IPS-18a (cell line): Measurements from ENCODE around the gene NUDT4.
"Not testable (repeated sequence)": the region's sequence is repeated elsewhere in the genome, so short reads cannot be mapped to it uniquely, and the experiment has no call there.

ENCODE experiments used
- H3K27ac ChIP-seq: one replicate; pipeline ENCODE4 v1.5.1; 2013; ENCODE audit warnings: low read length
- H3K27me3 ChIP-seq: one replicate; pipeline ENCODE4 v1.6.1; 2013; ENCODE audit warnings: mild to moderate bottlenecking, low read length; ENCODE audit not compliant: control insufficient read depth, insufficient read depth
- H3K36me3 ChIP-seq: one replicate; pipeline ENCODE4 v1.6.1; 2013; ENCODE audit warnings: low read depth, low read length; ENCODE audit not compliant: control insufficient read depth
- H3K4me1 ChIP-seq: one replicate; pipeline ENCODE4 v1.6.1; 2013; ENCODE audit warnings: low read depth, low read length; ENCODE audit not compliant: control insufficient read depth
- H3K4me3 ChIP-seq: one replicate; pipeline ENCODE4 v1.5.1; 2013; ENCODE audit warnings: low read length
- H3K9ac ChIP-seq: one replicate; pipeline ENCODE4 v1.6.1; 2013; ENCODE audit warnings: mild to moderate bottlenecking, low read length, moderate library complexity
- H3K9me3 ChIP-seq: one replicate; pipeline ENCODE4 v1.6.1; 2013; ENCODE audit warnings: low read depth, low read length; ENCODE audit not compliant: control insufficient read depth

NUDT4 gene

DNA sequence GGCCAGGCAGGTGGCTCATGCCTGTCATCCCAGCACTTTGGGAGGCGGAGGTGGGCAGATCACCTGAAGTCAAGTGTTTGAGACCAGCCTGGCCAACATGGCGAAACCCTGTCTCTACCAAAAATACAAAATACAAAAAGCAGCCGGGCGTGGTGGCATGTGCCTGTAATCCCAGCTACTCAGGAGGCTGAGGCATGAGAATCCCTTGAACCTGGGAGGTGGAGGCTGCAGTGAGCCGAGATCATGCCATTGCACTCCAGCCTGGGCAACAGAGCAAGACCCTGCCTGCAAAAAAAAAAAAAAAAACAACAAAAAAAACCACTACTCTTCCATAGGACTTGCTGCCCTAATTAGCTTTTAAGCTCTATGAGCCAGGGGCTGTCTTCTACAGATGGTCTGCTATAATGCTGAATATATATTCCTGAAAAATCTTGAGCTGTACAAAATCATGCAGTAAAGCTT is 4.3 kb downstream of the NUDT4 start:
- H3K27ac ChIP-seq, H3K27me3 ChIP-seq, H3K36me3 ChIP-seq, H3K9me3 ChIP-seq, H3K4me3 ChIP-seq, H3K9ac ChIP-seq: not testable (repeated sequence)
- peaks cover 21% of the 10 kb centered on the region for H3K4me1 ChIP-seq

DNA sequence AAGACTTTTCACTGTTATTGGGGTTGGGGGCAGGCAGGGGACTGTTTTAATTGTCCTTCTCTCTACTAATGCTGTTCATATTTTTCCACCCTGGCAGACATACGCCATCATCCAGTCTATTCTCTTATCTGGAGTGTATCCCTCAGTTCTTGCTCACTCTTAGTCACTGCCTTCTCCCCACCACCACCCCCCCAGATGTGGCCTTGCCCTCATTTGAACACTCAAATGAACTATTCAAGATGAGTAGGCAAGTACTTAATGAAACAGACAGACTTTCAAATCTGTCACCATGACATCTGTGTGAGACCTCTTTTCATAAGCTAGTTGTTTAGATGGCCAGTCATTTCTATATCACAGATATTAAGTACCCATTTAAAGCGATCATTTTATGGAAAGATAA is 10.1 kb downstream of the NUDT4 start:
- Histone ChIP-seq H3K36me3 (no peaks in the 10 kb centered on the region), H3K27me3 (no peaks in the 10 kb centered on the region), H3K4me3 (no peak overlapping the region)

DNA sequence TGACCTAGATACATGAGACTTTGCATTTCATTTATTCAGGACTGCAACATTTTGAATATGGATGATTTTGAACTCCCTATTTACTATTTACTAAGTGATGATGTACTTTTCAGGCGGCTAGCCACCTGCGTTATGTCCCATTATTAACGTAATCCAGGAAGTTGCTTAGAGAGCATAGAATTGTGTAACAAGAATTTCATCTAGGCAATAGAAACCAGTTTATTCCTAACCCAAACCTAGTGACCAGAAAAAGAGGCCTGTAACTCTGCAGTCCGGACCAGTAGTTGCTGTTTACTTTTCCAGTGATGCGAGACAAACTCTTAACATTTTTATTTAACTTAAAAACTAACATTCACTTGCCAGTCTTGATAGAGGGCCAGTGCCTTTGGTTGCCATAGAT is 12.3 kb downstream of the NUDT4 start:
- Histone ChIP-seq H3K27ac (no peak overlapping the region), H3K4me1 (no peaks in the 10 kb centered on the region), H3K9me3 (no peaks in the 10 kb centered on the region), H3K4me3 (no peak overlapping the region), H3K9ac (no peak overlapping the region), H3K36me3 (no peaks in the 10 kb centered on the region), H3K27me3 (no peaks in the 10 kb centered on the region)

More for the DNA sequence above, 10.1 kb downstream of the NUDT4 start:
- Histone ChIP-seq H3K9ac (no peak overlapping the region), H3K4me1 (no peaks in the 10 kb centered on the region), H3K27ac (no peak overlapping the region), H3K9me3 (no peaks in the 10 kb centered on the region)

DNA sequence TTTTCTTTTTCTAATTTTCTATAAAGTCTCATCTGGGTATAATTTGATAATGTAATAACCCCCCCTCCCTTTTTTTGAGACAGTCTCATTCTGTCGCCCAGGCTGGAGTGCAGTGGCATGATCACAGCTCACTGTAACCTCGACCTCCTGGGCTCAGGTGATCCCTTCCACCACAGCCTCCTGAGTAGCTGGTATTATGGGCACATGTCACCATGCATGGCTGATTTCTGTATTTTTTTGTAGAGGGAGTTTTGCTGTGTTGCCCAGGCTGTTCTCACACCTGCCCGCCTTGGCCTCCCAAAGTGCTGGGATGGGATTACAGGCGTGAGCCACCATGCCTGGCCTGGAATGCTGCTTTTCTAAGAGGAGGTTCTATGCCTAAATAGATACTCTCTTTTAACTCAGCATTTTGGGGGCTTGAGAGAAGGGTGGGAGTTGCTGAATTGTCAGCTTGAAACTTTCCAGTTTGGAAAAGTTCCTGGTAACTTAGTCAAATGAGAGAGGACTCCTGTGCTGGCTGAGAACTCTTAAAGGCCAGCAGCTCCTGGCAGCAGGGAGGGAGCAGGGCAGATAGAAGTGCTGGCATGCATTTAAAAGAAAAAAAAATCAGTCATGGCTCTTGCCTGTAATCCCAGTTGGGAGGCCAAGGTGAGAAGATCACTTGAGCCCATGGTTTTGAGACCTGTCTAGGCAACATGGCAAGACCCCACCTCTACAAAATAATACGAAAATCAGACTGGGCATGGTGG is 13.0 kb downstream of the NUDT4 start:
- no peak overlapping the region for H3K27ac ChIP-seq
- no peaks in the 10 kb centered on the region for H3K4me1 ChIP-seq
- H3K27me3 ChIP-seq: no peaks in the 10 kb centered on the region
- peaks cover under 1% of the 10 kb centered on the region for H3K36me3 ChIP-seq
- H3K9ac ChIP-seq: no peak overlapping the region
- no peak overlapping the region for H3K4me3 ChIP-seq
- H3K9me3 ChIP-seq: no peaks in the 10 kb centered on the region

DNA sequence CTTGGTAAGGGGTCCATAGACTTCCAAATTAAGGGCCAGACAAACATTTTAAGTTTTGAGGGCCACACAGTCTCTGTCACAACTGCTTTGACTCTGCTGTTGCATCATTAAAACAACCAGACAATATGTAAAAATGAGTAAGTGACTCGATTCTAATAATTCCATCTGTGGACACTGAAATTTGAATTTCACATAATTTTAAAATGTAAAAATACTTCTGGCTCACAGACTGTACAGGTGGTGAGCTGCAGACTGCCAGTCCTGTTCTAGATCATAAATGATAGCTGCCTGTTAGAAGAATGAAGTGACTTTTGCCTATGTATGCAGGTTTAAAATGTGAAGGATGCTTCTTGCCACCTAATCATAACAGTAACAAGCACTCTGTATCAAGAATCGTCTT is 15.7 kb downstream of the NUDT4 start:
- H3K27me3 ChIP-seq: no peaks in the 10 kb centered on the region
- H3K27ac ChIP-seq: no peak overlapping the region
- no peaks in the 10 kb centered on the region for H3K9me3 ChIP-seq
- no peak overlapping the region for H3K9ac ChIP-seq
- H3K4me3 ChIP-seq: no peak overlapping the region
- H3K36me3 ChIP-seq: peaks cover 13% of the 10 kb centered on the region
- H3K4me1 ChIP-seq: no peaks in the 10 kb centered on the region

DNA sequence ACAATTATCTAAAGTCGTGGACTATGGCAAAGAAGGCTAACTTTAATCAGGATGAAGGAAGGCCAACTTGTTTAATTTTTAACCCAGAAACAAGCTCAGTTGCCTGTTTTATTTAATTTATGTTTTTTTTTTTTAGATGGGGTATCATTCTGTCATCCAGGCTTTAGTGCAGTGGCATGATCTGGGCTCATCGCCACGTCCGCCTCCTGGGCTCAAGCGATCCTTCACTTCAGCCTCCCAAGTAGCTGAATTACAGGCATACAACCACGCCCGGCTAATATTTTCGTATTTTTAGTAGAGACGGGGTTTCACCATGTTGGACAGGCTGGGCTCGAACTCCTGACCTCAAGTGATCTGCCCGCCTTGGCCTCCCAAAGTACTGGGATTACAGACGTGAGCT is 19.7 kb downstream of the NUDT4 start:
- no peaks in the 10 kb centered on the region for H3K27me3 ChIP-seq
- no peak overlapping the region for H3K27ac ChIP-seq
- H3K9ac ChIP-seq: no peak overlapping the region
- H3K36me3 ChIP-seq: peaks cover 18% of the 10 kb centered on the region
- H3K4me3 ChIP-seq: no peak overlapping the region
- no peaks in the 10 kb centered on the region for H3K4me1 ChIP-seq
- no peaks in the 10 kb centered on the region for H3K9me3 ChIP-seq

DNA sequence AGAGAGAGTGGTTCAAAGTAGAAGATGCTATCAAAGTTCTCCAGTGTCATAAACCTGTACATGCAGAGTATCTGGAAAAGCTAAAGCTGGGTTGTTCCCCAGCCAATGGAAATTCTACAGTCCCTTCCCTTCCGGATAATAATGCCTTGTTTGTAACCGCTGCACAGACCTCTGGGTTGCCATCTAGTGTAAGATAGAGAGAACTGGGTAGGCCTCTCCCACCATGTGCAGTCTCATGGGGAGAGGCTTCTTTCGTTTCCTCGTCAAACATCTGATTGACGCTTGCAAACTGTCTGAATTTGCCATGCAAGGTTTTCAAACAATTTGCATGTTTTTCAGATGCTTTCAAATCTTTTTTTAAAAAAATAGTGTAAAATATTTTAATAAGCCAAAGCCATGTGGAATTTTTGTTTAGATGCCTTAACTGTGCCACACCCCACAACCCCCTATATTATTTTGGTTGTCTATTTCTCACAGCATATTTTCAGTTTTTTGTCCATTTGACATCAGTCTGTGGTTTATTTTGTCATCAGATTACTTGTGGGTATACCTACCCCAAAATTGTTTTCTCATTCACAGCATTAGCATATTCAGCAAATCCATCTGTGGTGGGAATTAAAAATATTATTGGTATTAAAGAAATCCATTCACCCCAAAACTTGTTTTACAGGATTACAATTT is 21.6 kb downstream of the NUDT4 start:
- not testable (repeated sequence) for H3K4me1 ChIP-seq, H3K4me3 ChIP-seq, H3K9me3 ChIP-seq, H3K27me3 ChIP-seq, H3K9ac ChIP-seq, H3K27ac ChIP-seq
- H3K36me3 ChIP-seq: peaks cover 18% of the 10 kb centered on the region

DNA sequence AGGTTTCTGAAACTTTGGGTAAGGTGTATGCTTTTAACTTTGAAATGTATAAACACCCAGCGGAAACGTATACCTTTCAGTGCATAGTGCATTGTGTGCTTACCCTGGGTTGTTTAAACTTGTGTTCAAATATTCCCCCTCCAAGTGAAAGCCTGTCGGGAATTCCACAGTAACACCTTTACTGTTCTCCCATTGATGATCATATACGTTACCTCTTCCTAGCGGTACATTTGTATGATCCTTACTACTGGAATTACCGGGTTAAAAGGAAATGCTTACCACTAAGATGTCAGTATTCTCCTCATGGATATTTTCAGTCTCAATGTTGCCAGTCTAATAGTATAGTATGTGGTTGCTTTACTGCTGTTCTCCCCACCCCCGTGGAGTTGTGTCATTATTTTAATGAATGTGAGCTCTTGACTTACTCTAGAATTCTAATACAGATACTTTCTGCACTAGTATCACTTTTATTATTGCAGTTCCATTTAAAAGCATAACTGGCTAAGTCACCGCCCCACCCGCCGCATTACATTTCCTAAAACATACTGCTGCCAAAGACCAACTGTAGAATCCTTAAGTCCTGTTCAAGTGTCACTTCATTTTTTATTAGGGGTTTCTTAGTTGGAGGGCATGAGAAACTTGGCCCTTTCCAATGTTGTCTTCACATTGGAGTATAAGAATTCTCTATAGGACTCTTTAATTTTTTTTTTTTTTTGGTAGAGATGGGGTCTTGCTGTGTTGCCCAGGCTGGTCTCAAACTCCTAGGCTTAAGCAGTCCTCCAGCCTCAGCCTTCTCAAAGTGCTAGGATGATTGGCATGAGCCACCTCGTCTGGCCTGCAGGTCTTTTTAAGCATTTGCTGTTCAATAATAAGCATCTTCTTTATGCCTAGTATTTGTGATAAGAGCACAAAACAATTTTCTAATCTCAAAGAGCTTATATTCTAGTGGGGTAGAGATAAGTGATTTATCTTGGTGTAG is 24.9 kb downstream of the NUDT4 start:
- H3K27me3 ChIP-seq: no peaks in the 10 kb centered on the region
- H3K27ac ChIP-seq: no peak overlapping the region
- peaks cover 1% of the 10 kb centered on the region for H3K4me1 ChIP-seq
- no peaks in the 10 kb centered on the region for H3K9me3 ChIP-seq
- H3K36me3 ChIP-seq: peaks cover 13% of the 10 kb centered on the region
- H3K9ac ChIP-seq: no peak overlapping the region
- H3K4me3 ChIP-seq: no peak overlapping the region

DNA sequence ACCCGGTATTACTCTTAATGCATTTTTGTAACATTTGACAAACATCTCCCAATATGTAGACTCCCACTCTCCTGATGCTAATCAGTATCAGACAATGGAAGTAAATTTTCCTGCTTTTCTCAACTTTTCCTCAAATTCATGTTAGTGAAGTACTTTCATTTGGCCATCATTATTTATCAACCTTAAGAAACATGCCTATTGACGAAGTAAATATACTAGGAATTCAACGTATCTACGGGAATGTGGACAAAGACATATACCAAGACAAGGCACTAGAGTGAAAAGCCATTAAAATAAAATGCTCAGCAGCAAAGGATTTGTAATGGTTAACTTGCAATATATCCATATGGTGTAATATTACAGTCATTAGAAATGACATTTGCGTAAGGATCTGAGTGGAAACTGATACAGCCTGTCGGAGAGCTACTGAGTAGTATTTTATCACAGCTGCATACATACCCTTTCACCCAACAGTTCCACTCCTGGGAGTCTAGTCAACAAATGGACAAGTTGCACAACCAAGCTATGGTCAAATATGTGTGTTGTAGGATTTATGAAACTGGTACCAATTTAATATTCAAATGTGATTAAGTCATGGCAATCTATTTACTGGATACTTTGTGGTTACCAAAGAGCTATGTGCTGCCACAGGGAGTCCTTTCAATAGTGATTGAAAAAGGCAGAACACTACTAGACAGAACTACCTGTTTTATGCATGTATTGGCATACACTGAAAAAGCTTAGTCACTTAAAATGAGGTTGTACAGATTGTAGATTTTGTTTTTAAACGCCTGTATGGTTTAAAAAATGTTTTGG is 26.5 kb downstream of the NUDT4 start:
- no peak overlapping the region for H3K9ac ChIP-seq
- peaks cover 18% of the 10 kb centered on the region for H3K36me3 ChIP-seq
- H3K27ac ChIP-seq: no peak overlapping the region
- no peak overlapping the region for H3K4me3 ChIP-seq
- H3K4me1 ChIP-seq: peaks cover 4% of the 10 kb centered on the region
- no peaks in the 10 kb centered on the region for H3K9me3 ChIP-seq
- H3K27me3 ChIP-seq: no peaks in the 10 kb centered on the region

DNA sequence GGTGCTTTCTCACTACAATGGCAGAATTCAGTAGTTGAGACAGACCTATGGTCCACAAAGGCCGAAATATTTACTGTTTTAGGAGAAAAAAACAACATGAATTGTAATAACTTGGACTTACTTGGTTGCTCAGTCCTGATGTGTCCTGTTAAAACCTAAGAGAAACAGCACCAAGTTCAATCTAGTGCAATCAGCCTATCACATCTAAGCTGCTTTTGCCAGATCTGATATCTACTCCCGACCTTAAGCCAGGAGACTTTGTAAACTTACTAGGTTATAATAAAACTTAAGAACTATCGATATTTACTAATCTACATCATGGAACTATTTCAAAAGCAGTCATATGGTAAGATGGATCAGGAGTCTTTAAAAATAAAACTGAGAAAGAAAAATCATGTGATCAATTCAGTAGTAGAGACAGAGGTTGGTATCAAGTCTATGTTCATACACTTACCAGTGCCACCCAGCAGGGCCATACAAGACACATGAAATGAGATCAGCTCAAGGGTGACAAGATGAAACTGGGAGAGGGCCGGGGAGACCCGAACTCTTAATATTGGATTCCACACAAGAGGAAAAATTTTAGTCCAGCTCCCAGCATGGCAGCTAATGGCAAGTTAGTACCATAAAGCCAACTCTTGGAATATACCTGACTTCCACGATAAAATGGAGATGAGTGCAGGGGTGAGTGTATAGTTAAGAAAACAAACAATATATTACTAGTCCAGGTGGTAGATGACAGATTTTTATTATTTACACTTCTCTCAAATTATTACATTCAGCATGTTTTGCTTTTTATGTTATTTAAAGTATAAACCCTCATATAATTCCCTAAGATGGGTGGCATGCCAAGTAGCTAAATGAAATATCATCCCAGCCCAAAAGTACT is 27.5 kb downstream of the NUDT4 start:
- Histone ChIP-seq H3K4me3 (no peak overlapping the region), H3K27me3 (no peaks in the 10 kb centered on the region), H3K4me1 (peaks cover 4% of the 10 kb centered on the region), H3K36me3 (peaks cover 26% of the 10 kb centered on the region), H3K27ac (no peak overlapping the region), H3K9ac (no peak overlapping the region), H3K9me3 (no peaks in the 10 kb centered on the region)
